Measurements from ENCODE around the gene LUZP1. TPM values are rescaled to one million over a fixed set of nuclear protein-coding genes. Genes with fewer than 3 reads are reported as not detected.

Gene LUZP1
- total and polyA plus RNA-seq, 7 donors: 1.5 to 13.4 (median 7.4) TPM

DNA sequence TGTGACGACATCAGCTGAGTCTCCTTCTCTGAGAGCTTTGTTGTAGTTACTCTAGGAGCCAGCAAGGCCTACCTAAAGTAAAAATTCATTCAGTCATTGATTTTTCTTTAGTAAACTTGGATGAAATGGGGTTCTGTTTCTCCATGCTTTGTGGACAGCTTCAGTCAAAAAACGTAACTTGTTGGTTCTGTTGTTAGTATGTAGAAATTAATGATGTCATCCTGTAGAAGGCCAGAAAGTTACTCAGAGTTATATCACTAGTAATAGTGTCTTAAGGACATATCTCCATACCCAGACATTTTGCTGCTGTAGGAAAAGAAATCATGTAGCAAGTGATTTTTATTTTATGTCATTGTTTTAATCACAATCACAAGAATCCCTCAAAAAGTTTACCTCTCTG lies 106.4 kb downstream of the LUZP1 start:
- no peak overlapping the region for H3K27ac ChIP-seq
- intact Hi-C loops (cut with DNase I): no loop called here
- ATAC-seq (no peak), DNase-seq (no peak)
- TF ChIP-seq, protein P1, sequence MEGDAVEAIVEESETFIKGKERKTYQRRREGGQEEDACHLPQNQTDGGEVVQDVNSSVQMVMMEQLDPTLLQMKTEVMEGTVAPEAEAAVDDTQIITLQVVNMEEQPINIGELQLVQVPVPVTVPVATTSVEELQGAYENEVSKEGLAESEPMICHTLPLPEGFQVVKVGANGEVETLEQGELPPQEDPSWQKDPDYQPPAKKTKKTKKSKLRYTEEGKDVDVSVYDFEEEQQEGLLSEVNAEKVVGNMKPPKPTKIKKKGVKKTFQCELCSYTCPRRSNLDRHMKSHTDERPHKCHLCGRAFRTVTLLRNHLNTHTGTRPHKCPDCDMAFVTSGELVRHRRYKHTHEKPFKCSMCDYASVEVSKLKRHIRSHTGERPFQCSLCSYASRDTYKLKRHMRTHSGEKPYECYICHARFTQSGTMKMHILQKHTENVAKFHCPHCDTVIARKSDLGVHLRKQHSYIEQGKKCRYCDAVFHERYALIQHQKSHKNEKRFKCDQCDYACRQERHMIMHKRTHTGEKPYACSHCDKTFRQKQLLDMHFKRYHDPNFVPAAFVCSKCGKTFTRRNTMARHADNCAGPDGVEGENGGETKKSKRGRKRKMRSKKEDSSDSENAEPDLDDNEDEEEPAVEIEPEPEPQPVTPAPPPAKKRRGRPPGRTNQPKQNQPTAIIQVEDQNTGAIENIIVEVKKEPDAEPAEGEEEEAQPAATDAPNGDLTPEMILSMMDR (IDR thresholded peaks at IDR 0.05): no peak
- no peak overlapping the region for H3K4me3 ChIP-seq
- H3K36me3 ChIP-seq (ENCODE audit: insufficient read depth in 1 of 2, low read depth in 1 of 2): peaks cover 3 to 94% of the 10 kb centered on the region in 2 donors
- H3K9me3 ChIP-seq: no peaks in the 10 kb centered on the region
- WGBS, 3 donors: 88 to 97% (median 90%) methylated on average over 2 of the region's 2 CpGs
- H3K4me1 ChIP-seq: no peaks in the 10 kb centered on the region
- H3K27me3 ChIP-seq (ENCODE audit: insufficient read depth in 3 of 3, low read length in 2 of 3): no peaks in the 10 kb centered on the region

DNA sequence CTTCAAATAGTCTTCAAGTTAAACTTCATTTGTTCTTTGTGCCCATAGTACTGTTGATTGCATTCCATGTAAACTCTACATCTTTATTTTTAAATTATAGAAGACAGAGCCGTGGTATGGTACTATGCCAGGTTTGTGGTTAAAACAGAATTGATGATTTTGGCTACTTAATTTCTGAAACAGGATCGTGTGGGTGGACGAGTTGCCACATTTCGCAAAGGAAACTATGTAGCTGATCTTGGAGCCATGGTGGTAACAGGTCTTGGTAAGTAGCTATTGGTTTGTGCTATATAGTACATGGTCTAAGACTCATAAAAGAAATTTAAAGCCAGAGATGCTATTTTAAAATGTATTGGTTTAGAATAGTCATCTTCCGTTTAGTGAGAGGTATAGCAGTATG lies 111.4 kb downstream of the LUZP1 start:
- Histone ChIP-seq H3K36me3 (ENCODE audit: insufficient read depth in 1 of 2, low read depth in 1 of 2) (peaks cover 0 to 84% of the 10 kb centered on the region in 2 donors), H3K4me1 (no peaks in the 10 kb centered on the region), H3K27ac (no peak overlapping the region), H3K9me3 (no peaks in the 10 kb centered on the region), H3K4me3 (no peak overlapping the region), H3K27me3 (ENCODE audit: insufficient read depth in 3 of 3, low read length in 2 of 3) (no peaks in the 10 kb centered on the region)
- TF ChIP-seq, protein P1 (IDR thresholded peaks at IDR 0.05): no peak
- intact Hi-C loops (cut with DNase I): no loop called here
- no peak for DNase-seq
- ATAC-seq: no peak
- WGBS, 3 donors: 92 to 96% (median 93%) methylated on average over 5 of the region's 5 CpGs

DNA sequence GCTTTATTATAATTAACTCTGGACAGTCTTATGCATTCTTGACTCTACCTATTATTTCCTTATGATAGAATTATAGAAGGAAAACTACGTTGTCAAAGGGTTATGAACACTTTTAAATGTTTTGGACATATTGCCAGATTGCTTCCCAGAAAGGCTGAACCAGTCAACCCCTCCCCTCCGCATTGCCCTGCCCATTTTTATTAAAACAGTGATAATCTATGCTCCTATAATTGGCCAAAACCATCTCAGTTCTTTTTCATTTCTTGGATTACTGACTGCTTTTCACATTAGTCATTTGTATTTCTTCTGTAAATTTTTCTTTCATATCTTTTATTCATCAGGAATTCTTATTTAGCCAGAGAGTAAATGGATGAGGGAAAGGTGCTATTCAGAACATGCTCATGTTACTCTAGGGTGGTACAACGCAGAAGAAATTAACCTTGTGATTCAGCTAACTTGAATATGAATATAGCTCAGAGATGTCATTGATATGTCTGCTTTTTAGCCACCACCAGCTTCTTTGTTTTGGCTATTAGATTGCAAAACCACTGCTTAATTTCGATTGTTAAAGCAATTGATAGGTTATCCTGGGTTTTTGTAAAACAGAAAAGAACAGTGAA lies 117.3 kb downstream of the LUZP1 start:
- TF ChIP-seq, protein P1 (IDR thresholded peaks at IDR 0.05): no peak
- Histone ChIP-seq H3K4me1 (no peaks in the 10 kb centered on the region), H3K9me3 (no peaks in the 10 kb centered on the region), H3K27ac (no peak overlapping the region), H3K4me3 (no peak overlapping the region), H3K27me3 (ENCODE audit: insufficient read depth in 3 of 3, low read length in 2 of 3) (no peaks in the 10 kb centered on the region), H3K36me3 (ENCODE audit: insufficient read depth in 1 of 2, low read depth in 1 of 2) (peaks cover 0 to 51% of the 10 kb centered on the region in 2 donors)
- 82 to 91% (median 82%) methylated on average over 4 of the region's 4 CpGs for WGBS, 3 donors
- ATAC-seq: no peak
- no peak for DNase-seq
- intact Hi-C loops (cut with DNase I): no loop called here

DNA sequence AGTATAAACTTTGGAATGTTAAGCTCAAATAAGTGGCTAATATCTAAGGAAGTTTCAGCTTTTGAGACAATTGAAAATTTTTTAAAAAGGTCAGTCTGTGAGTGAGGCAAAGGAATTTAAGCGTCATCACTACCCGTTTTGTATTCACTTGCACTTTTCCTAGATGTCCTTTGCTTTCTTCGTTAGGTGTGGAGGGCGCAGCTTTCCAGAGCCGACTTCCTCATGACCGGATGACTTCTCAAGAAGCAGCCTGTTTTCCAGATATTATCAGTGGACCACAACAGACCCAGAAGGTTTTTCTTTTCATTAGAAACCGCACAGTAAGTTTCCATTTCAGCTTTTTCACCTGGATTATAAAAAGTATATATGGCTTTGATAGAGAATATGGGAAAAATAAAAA lies 118.5 kb downstream of the LUZP1 start:
- Histone ChIP-seq H3K27me3 (ENCODE audit: insufficient read depth in 3 of 3, low read length in 2 of 3) (no peaks in the 10 kb centered on the region), H3K4me3 (no peak overlapping the region), H3K36me3 (ENCODE audit: insufficient read depth in 1 of 2, low read depth in 1 of 2) (peaks cover 0 to 39% of the 10 kb centered on the region in 2 donors), H3K4me1 (no peaks in the 10 kb centered on the region), H3K9me3 (no peaks in the 10 kb centered on the region), H3K27ac (no peak overlapping the region)
- intact Hi-C loops (cut with DNase I): no loop called here
- no peak for ATAC-seq
- WGBS, 3 donors: 73 to 78% (median 77%) methylated on average over 7 of the region's 7 CpGs
- TF ChIP-seq, protein P1 (IDR thresholded peaks at IDR 0.05): no peak
- no peak for DNase-seq

DNA sequence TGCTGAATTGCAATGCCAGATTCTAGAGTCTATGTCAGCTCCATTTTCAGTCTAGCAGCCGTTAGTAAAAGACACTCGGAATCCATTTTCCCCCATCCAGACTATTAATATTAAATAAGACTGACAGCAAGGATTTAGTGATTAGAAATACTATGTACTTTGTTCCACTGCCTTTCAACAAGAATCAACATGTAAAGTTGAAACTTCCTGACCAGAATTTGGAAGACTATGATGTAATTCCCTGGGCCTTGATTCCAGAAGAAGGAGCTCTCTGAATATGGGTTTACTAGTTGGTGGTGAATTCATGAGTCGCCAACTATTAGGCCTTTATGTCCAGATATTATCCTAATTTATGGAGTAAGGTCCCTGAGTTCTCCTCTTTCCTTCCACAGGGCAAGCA lies 124.6 kb downstream of the LUZP1 start:
- Histone ChIP-seq H3K4me1 (no peaks in the 10 kb centered on the region), H3K27ac (no peak overlapping the region), H3K27me3 (ENCODE audit: insufficient read depth in 3 of 3, low read length in 2 of 3) (no peaks in the 10 kb centered on the region), H3K36me3 (ENCODE audit: insufficient read depth in 1 of 2, low read depth in 1 of 2) (peaks cover 0 to 2% of the 10 kb centered on the region in 2 donors), H3K9me3 (no peaks in the 10 kb centered on the region), H3K4me3 (no peak overlapping the region)
- WGBS, 3 donors: 89 to 98% (median 91%) methylated on average over 3 of the region's 3 CpGs
- no peak for ATAC-seq
- intact Hi-C loops (cut with DNase I): no loop called here
- TF ChIP-seq, protein P1 (IDR thresholded peaks at IDR 0.05): no peak
- DNase-seq: no peak

Measured in psoas muscle (tissue), 8 donors.